ENCODE measurements around the gene HOXD13. TPM values are rescaled to one million over a fixed set of nuclear protein-coding genes. Genes with fewer than 3 reads are reported as not detected.

Gene HOXD13
- total and polyA plus RNA-seq, 2 of the 8 experiments (the other 6 are each of a cell fraction or from before 2014, with no cell fraction given): not detected

GRCh38 chr2:176104316-176105077, 12.0 kb downstream of the HOXD13 start:
- Histone ChIP-seq H3K9ac (replicated peaks in 1 of 4; ENCODE audit: extremely low read depth in 1 of 4, low read depth in 3 of 4, low read length in 3 of 4) (no peak overlapping the region), H4K8ac (ENCODE audit: extremely low read depth, insufficient read depth, low read length) (peak overlapping the region; percentile 79), H4K91ac (replicated peaks; ENCODE audit: insufficient read length, low read length) (no peak overlapping the region), H3K9me3 (ENCODE audit: insufficient read depth in 2 of 2, low read depth in 1 of 2, low read length in 1 of 2) (no peaks in the 10 kb centered on the region), H3K4me1 (replicated peaks in 1 of 4; ENCODE audit: control insufficient read depth in 3 of 4, insufficient read depth in 4 of 4, low read length in 3 of 4) (peaks cover 0 to 27% (median 14%) of the 10 kb centered on the region in 4 experiments; a peak in 6 of 7 replicates), H3K27me3 (replicated peaks in 1 of 4; ENCODE audit: control insufficient read depth in 3 of 4, extremely low read depth in 1 of 4, insufficient read depth in 3 of 4, low read length in 3 of 4) (peaks cover 98 to 99% (median 99%) of the 10 kb centered on the region in 4 experiments), H3K18ac (ENCODE audit: extremely low read depth, low read length) (peak overlapping the region; percentile 78), H2BK20ac (ENCODE audit: low read length) (no peak overlapping the region), H2BK5ac (ENCODE audit: low read depth, low read length) (0 out of 2 replicates have a peak overlapping the region, but pooled peaks have one; percentile 24), H3K79me1 (ENCODE audit: low read depth, low read length) (no peaks in the 10 kb centered on the region), H2BK15ac (ENCODE audit: low read length) (no peak overlapping the region), H3K23ac (ENCODE audit: insufficient read length) (no peak overlapping the region), H3K27ac (ENCODE audit: low read depth, low read length) (no peak overlapping the region), H4K20me1 (replicated peaks in 1 of 2; ENCODE audit: control insufficient read depth in 1 of 2, insufficient read depth in 2 of 2, low read length in 2 of 2) (peaks cover 10 to 46% of the 10 kb centered on the region in 2 experiments), H2AK5ac (ENCODE audit: low read depth, low read length) (no peak overlapping the region), H3K4me2 (ENCODE audit: insufficient read depth in 1 of 2, low read depth in 2 of 2, low read length in 2 of 2) (peak overlapping the region; percentile 42 to 62), H3K23me2 (ENCODE audit: low read depth, low read length) (0 out of 2 replicates have a peak, but pooled peaks cover 2% of the 10 kb centered on the region), H2AFZ (ENCODE audit: low read length) (no peak overlapping the region), H3K14ac (ENCODE audit: insufficient read length) (no peak overlapping the region), H3K4ac (replicated peaks; ENCODE audit: insufficient read length, low read depth, low read length) (no peak overlapping the region), H2BK120ac (replicated peaks; ENCODE audit: low read depth, low read length) (no peak overlapping the region), H3K56ac (replicated peaks; ENCODE audit: insufficient read length, low read depth, low read length) (no peak overlapping the region), H2BK12ac (ENCODE audit: low read depth, low read length) (peak overlapping the region; percentile 94; the same call in 1 of the 2 replicates), H3K36me3 (ENCODE audit: control insufficient read depth in 2 of 4, insufficient read depth in 4 of 4, low read length in 3 of 4) (peaks cover 0 to 4% (median 0%) of the 10 kb centered on the region in 4 experiments; a peak in 1 of 8 replicates), H4K5ac (ENCODE audit: insufficient read length, low read depth, low read length) (no peak overlapping the region), H3K79me2 (ENCODE audit: control insufficient read depth in 1 of 2, insufficient read depth in 2 of 2, low read length in 2 of 2) (no peaks in the 10 kb centered on the region), H3K4me3 (ENCODE audit: extremely low read depth in 1 of 4, insufficient read depth in 2 of 4, low read depth in 3 of 4, low read length in 4 of 4) (peak overlapping the region in 1 of 4 experiments; percentile 50; a peak in 2 of 8 replicates)
- FAIRE-seq (no peak), DNase-seq (ENCODE audit: low read depth in 1 of 2, low spot score in 2 of 2) (no peak)
- WGBS, 2 experiments (ENCODE audit: extremely low coverage in 1 of 2, insufficient coverage in 1 of 2, insufficient read length in 1 of 2, insufficient replicate concordance in 2 of 2, low coverage in 1 of 2, low lambda C conversion rate in 2 of 2, missing lambda C conversion rate in 1 of 2): 3% methylated on average over 42 of the region's 56 CpGs; no CpG with 5 or more reads in 1 of the 2 experiments
- ChIA-PET CTCF (ENCODE audit: partially characterized antibody) (interaction anchor here (0.6 to 4.6 kb wide), 12 partner anchors 8 to 972 kb away, joined by 3 to 20 read pairs (median 7); partner anchors contain the start of gene HOXD10), POLR2A (ENCODE audit: partially characterized antibody) (interaction anchor here (0.6 to 2.5 kb wide), 5 partner anchors 8 to 83 kb away, joined by 3 to 12 read pairs (median 4); no protein-coding TSS in a partner anchor)
- peak; percentile 96 for TF ChIP-seq EZH2 (IDR thresholded peaks at IDR 0.05; ENCODE audit: low read depth, low read length, severe bottlenecking)
- no peak for TF ChIP-seq KDM1A (IDR thresholded peaks at IDR 0.05; ENCODE audit: borderline replicate concordance, low read length)
- no peak for TF ChIP-seq CBX5 (IDR thresholded peaks at IDR 0.05; ENCODE audit: low read depth, low read length)
- no peak for TF ChIP-seq SIRT6 (IDR thresholded peaks at IDR 0.05; ENCODE audit: low read length)
- TF ChIP-seq CTBP2 (IDR thresholded peaks at IDR 0.05; ENCODE audit: borderline replicate concordance, insufficient read depth, insufficient read length, low read length): peak; percentile 18
- TF ChIP-seq SRF (IDR thresholded peaks at IDR 0.05; ENCODE audit: low read depth, low read length): no peak
- TF ChIP-seq POU5F1 (IDR thresholded peaks at IDR 0.05; ENCODE audit: low read depth, low read length): no peak
- TF ChIP-seq NRF1 (IDR thresholded peaks at IDR 0.05; ENCODE audit: low read depth, low read length): no peak
- no peak for TF ChIP-seq ZNF274 (IDR thresholded peaks at IDR 0.05; ENCODE audit: borderline replicate concordance, extremely low read depth, low read length)
- peak; percentile 96 for TF ChIP-seq RNF2 (IDR thresholded peaks at IDR 0.05; ENCODE audit: borderline replicate concordance, low read depth, low read length, missing control alignments, poor library complexity, severe bottlenecking)

All from H1 (cell line).